Effector CD8-positive, alpha-beta T cell (primary cell): Measurements from ENCODE around the gene MRPL36.

Experiments
- DNase-seq: peaks from one replicate; lab custom pipeline; 2025; lab: John Stamatoyannopoulos, UW

Gene MRPL36

DNA sequence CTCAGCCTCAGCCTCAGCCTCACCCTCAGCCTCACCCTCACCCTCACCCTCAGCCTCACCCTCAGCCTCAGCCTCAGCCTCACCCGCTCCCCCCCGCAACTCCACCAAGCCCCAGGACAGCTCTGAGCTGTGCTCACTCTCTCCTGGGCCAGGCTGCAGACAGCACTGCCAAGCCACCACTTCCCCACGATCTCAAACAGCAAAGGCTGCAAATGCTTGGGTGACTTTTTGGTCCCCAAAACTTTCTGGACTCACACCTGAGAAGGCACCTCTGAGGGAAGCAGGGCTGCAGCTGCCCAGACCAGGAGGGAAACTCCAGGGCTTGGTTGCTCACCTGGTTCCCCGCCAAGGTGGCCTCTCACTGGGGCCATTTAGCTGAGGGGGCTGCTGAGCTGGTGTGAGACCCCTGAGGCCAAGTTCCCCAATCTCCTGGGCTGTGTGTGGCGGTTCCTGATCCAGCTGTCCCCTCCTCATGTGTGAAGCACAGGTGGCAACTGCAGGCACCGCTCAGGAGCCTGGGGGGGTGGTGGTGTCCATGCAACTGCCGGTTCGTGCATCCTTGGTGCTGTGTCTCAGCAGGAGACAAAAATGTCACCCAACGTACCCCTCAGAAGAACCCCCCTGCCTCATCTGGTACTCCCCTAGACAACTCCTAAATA, 17.8 kb downstream of the MRPL36 start:
- no peak for DNase-seq

DNA sequence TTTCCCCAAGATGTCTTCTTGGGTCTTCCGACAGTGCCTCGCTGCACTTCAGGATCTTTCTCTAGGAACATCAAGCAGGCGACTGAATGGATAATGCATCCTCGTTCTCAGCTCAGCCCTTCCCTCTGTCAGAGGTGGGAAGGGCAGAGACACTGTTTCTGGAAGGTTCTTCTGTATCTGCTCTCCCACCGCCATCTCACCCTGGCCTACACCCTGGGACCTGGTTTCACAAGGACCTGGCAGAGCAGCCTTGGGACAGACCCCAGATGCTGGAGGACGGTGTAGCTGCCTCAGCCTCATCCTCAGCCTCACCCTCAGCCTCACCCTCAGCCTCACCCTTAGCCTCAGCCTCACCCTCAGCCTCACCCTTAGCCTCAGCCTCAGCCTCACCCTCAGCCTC, 18.5 kb downstream of the MRPL36 start:
- no peak for DNase-seq

DNA sequence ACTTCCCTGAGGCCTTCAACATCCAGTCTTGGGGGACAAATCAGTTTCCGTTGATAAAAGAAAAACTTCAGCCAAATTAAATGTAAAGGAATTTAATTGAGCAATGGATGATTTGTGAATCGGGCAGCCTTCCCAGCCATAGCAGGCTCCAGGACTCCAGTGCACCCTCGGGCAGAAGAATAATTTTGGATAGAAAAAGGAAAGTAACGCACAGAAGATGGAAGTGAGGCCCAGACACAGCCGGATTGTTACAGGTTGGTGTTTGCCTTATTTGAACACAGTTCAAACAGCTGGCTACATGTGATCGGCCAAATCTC, 19.1 kb downstream of the MRPL36 start:
- DNase-seq, result no peak

- DNase-seq, result no peak
Observed at GRCh38 chr5:1779782-1780613, 19.6 kb downstream of the MRPL36 start.

GRCh38 chr5:1779021-1779680, 20.5 kb downstream of the MRPL36 start:
- DNase-seq, result no peak

GRCh38 chr5:1778138-1779020, 21.3 kb downstream of the MRPL36 start:
- no peak for DNase-seq

DNA sequence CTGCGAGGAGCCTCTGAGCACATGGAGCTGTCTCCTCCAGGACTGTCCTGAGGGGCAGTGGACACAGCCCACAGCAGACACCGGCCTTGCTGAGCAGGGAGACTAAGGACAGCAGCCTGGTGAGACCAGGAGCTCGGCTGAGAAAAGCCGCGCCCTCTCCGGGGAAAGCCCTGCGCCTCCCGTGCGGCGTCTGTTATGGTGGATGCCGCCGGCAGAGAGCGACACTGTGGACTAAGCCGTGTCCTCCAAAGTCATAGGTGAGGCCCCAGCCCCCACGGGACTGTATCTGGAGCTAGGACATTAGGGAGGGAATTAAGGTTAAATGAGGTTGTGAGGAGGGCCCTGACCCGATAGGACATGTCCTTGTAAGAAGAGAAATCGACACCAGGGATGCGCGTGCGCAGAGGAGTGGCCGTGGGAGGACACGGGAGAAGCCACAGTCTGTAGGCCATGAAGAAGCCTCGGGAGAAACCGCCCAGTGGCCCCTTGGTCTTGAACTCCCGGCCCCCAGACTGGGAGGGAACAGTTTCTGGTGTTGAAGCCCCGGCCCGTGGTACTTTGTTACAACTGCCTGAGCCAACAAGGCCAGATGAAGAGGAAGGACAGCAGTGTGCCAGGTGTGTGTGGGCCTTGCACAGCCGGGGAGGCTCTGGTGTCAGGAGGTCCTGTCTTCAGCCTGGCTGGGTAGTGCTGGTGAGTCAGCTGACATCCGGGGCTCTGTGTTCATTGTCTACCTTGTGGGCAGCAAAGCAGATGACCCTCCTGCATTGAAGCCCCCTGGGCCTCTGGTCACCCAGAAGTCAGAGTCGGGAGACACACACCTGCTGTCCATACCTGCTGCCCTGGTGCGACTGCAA, 22.1 kb downstream of the MRPL36 start:
- DNase-seq, result no peak

GRCh38 chr5:1776831-1777230, 22.8 kb downstream of the MRPL36 start:
- no peak for DNase-seq

DNA sequence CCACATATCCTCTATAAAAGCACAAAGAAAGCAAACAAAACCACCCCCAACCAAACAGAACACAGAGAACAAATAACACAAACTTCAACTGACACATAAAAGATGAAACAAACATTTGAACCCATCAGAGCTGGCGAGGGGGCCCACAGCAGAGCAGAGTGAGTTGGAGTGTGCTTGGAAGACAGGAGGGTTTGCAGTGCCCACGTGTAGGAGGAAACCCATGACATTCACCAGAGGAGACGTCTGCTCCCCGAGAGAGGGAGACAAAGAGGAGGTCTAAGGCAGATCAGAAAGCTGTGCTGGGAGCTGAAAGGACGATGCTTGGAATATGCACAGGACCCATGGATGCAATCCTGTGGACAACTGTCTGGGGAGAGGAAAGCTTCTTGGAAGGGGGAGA, 27.0 kb downstream of the MRPL36 start:
- DNase-seq, result no peak

DNA sequence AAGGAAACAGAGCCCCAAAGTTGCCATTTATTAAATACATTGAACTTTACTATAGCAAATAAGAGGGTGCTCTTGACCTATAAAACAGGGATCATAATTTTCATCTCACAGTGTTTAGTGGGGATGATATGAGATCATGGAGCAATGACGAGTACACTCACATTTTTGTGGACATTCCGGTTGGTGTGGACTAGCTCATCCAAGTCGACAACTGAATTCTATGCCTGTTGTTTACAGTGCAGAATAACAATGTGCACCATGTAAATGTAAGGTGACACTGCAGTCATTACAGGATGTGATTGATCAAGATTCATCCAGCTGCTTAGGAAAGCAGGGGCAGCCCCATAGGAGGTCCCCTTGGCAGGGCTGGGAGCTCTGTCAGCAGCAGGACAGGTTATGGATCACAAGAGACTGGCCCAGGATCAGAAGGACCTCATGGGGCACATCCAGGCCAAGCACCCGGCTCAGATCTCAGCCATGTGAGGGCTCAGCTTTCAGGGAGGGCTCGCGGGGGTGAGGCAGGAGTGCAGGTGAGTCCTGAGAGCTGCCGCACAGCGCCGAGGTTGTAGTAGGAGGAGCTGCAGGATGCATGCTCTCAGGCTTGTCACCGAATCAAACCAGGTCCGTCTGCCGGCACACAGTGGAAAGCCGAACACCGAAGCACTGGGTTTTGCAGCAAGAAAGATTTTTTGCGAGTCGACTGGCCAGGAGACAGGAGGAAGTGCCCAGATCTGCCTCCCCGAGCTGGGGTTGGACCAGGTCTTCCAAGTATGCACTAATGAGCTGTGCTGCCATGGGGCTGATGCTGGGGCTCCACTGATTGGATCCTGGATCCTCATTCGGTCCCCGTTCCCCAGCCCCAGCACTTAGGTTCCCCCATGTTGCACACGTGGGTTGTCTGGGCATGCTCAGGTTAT, 28.2 kb downstream of the MRPL36 start:
- DNase-seq, result no peak

- DNase-seq, result no peak
Observed at GRCh38 chr5:1770443-1770802, 29.2 kb downstream of the MRPL36 start.

- no peak for DNase-seq
Observed at GRCh38 chr5:1769752-1770442, 29.7 kb downstream of the MRPL36 start.

- no peak for DNase-seq
Observed at GRCh38 chr5:1769017-1769640, 30.5 kb downstream of the MRPL36 start.

DNA sequence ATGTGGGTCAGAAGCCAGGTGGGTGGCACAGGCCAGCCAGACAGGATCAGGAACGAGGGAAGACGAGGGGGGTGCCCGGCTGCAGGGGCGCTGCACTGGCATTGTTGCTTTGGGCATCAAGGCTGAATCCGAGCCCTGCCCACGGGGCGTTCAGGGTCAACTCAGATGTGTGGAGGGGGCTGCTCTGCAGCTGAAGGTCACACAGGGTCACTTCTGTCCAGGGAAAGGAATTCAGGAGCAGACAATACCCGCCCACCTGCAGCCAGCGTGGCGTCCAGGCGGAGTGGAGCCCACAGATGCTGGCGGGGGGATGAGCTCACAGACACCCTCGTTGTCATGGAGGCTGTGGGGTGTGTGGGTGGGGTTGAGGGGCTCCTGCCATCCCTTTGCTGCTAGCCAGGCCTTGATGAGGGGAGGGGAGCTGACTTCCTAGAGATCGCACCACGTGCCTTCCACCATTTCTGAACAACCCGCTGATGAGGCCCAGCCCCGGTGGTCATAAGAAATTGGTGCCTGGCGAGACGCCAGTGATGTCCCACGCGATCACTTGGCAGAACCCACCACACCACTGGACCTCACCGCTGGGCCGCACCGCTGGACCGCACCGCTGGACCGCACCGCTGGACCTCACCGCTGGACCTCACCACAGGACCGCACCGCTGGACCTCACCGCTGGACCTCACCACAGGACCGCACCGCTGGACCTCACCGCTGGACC, 31.2 kb downstream of the MRPL36 start:
- DNase-seq, result no peak

DNA sequence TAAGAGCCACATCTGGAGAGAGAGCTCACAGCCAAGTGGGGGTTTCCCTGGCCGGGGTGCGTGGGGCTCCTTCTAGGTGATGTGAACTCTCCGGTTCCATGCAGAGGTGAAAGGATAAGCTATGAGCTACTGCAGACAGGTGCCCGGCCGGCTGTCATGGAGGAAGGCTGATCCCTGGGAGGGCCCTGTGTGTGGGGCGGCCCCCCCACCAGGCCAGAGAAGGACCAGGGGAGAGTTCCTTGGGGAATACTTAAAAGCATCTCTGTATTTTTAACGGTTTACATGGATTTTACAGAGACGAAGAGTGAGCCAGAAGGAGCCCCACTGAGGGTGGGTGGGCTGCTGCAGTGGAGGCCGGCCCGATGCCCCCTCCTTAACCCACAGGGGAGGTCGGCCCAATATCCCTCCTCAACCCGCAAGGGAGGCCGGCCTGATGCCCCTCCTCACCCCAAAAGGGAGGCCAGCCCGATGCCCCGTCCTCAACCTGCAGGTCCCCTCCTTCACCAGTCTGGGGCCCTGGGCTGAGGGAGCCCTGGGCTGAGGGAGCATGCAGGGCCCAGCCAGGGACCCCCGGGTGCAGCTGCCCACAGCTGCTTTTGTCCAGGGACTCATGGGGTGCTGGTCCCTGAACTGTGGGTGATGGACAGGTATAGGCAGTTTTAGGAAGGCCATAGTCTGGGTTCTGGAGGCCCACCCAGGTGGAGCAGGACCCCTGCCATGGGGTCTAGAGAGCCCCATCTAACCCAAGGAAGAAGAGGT, 31.9 kb downstream of the MRPL36 start:
- DNase-seq, result no peak

DNA sequence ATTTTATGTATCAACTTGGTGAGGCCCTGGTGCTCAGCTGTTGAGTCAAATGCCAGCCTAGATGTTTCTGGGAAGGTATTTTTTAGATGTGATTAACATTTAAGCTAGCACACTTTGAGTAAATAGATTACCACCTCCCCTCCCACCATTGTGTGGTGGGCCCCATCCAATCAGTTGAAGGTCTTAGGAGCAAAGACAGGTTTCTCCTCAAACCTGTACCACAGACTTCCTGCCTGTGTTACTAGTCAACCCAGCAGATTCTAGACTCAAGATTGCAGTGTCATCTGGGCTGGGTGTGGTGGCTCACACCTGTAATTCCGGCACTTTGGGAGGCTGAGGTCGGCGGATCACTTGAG, 33.8 kb downstream of the MRPL36 start:
- no peak for DNase-seq

DNA sequence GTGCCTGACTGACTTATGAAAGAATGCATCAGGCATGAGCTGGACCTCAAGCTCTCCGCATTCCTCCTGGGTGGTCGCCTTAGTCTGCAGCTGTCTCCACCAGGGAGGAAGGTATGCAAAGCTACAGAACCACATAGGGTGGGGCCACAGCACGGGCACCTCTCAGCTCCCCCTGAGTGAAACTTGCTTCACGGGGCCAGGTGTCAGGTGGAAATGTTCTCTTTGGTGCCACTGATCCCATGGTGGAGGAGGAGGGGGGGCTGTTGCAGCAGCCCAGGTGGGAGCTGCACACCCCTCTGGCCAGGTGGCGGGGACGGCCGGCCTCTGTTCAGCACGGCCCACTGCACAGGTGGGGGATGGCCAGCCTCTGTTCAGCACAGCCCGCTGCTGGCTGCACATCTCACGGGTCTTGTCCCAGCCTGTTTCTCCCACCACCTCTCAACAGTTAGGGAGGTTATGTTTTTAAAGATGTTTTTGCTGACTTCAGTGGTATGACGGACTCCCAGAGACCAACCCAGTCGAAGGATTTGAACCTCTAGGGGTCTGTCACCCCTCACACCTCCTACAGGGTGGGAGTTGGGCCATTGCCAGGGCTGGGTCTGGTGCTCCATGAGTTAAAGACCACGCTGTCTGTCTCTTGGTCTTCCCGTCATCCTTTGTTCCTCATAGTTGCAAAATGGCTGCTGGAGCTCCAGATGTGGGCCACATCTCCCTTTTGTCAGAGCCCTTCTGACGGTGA, 34.3 kb downstream of the MRPL36 start:
- no peak for DNase-seq
